PC-3 (cell line): ENCODE measurements around the gene ZNF518B. TPM values are rescaled to one million over a fixed set of nuclear protein-coding genes. Genes with fewer than 3 reads are reported as not detected.

Experiments
- ATAC-seq: fragments of 200-7000 bp; cut with Tn5 transposase; 2 replicates; pipeline ENCODE4 v1.9.1; 2020; ENCODE audit warnings: mild to moderate bottlenecking, moderate library complexity
- BruUV-seq: library from RNA; stranded (reverse); fragments of 400-500 nt; replicated peaks from 2 replicates; lab custom pipeline; 2021; lab: Mats Ljungman, UMichigan
- CTCF ChIA-PET: fragments of 300-600 bp; sonication (Branson Sonifier 250); formaldehyde crosslinking; loops from one replicate; lab custom pipeline; 2022; ENCODE audit warnings: antibody characterized with exemption; lab: Charles Lee
- POLR2A ChIA-PET: fragments of 300-600 bp; sonication (Branson Sonifier 250); formaldehyde crosslinking; loops from one replicate; lab custom pipeline; 2022; ENCODE audit warnings: antibody characterized with exemption; ENCODE audit not compliant: unreplicated experiment; lab: Charles Lee
- DNase-seq: peaks from one replicate; pipeline ENCODE4 v3.0.0-alpha.2; 2015
- H2AFZ ChIP-seq: fragments of 300-600 bp; sonication (generic); 2 replicates; pipeline ENCODE4 v1.6.0; 2016; ENCODE audit warnings: antibody characterized with exemption, low read length
- H3F3A ChIP-seq: fragments of 300-600 bp; sonication (generic); one replicate; pipeline ENCODE4 v1.6.0; 2017; ENCODE audit warnings: antibody characterized with exemption, low read length, control low read depth, mild to moderate bottlenecking; ENCODE audit not compliant: unreplicated experiment
- H3K27ac ChIP-seq: fragments of 300-600 bp; sonication (generic); 2 replicates; pipeline ENCODE4 v1.5.1; 2016; ENCODE audit warnings: mild to moderate bottlenecking, low read length
- H3K27me3 ChIP-seq: fragments of 300-600 bp; sonication (generic); 2 replicates; pipeline ENCODE4 v1.6.1; 2016; ENCODE audit warnings: low read length, mixed read lengths
- H3K36me3 ChIP-seq: fragments of 300-600 bp; sonication (generic); 2 replicates; pipeline ENCODE4 v1.6.1; 2016; ENCODE audit warnings: low read depth, mixed run types, low read length, mixed read lengths
- H3K4me1 ChIP-seq: fragments of 300-600 bp; sonication (generic); 2 replicates; pipeline ENCODE4 v1.5.1; 2016; ENCODE audit warnings: low read length; ENCODE audit not compliant: insufficient read depth
- H3K4me2 ChIP-seq: fragments of 300-600 bp; sonication (generic); 2 replicates; pipeline ENCODE4 v1.6.0; 2016; ENCODE audit warnings: low read length
- H3K4me3 ChIP-seq: fragments of 300-600 bp; sonication (generic); 2 replicates; pipeline ENCODE4 v1.5.1; 2016; ENCODE audit warnings: mild to moderate bottlenecking, low read length, mixed read lengths
- H3K79me2 ChIP-seq: fragments of 300-600 bp; sonication (generic); 2 replicates; pipeline ENCODE4 v1.6.1; 2017; ENCODE audit warnings: low read length, mixed read lengths
- H3K9ac ChIP-seq: fragments of 300-600 bp; sonication (generic); 2 replicates; pipeline ENCODE4 v1.6.0; 2016; ENCODE audit warnings: mild to moderate bottlenecking, low read length
- H3K9me2 ChIP-seq: fragments of 300-600 bp; sonication (generic); replicated peaks from 2 replicates; pipeline ENCODE4 v1.6.1; 2016; ENCODE audit warnings: mixed run types, low read length, mixed read lengths
- H3K9me3 ChIP-seq: fragments of 300-600 bp; sonication (generic); 2 replicates; pipeline ENCODE4 v1.6.1; 2016; ENCODE audit warnings: low read length, mixed read lengths
- H4K20me1 ChIP-seq: fragments of 300-600 bp; sonication (generic); 2 replicates; pipeline ENCODE4 v1.6.1; 2016; ENCODE audit warnings: low read length, mixed read lengths
- EZH2 ChIP-seq: fragments of 300-600 bp; sonication (generic); IDR thresholded peaks from one replicate; pipeline ENCODE4 v1.6.1; 2017; ENCODE audit warnings: antibody characterized with exemption, mild to moderate bottlenecking, low read length; ENCODE audit not compliant: unreplicated experiment
- EZH2phosphoT487 ChIP-seq: fragments of 300-600 bp; sonication (generic); IDR thresholded peaks from 2 replicates; pipeline ENCODE4 v1.6.1; 2018; ENCODE audit warnings: mild to moderate bottlenecking, antibody characterized with exemption, low read length, borderline replicate concordance
- intact Hi-C: fragments of 100-400 bp; cut with micrococcal nuclease; formaldehyde crosslinking; loops from 2 replicates; pipeline ENCODE4 v1.9.0; 2023
- total RNA-seq: library from RNA; depleted of rRNA; stranded (reverse); fragments of >200 nt; gene quantifications from 2 replicates; pipeline ENCODE4 v1.2.3, GENCODE V29; 2014
- TF ChIP-seq, protein P1 (sequence below): fragments of 300-600 bp; sonication (generic); conservative IDR thresholded peaks from 2 replicates; pipeline ENCODE4 v1.5.1; 2017; ENCODE audit warnings: antibody characterized with exemption, low read depth, mild to moderate bottlenecking, low read length

Gene ZNF518B
- total RNA-seq, 1 experiment from 2014 or later: 16.2 TPM

DNA sequence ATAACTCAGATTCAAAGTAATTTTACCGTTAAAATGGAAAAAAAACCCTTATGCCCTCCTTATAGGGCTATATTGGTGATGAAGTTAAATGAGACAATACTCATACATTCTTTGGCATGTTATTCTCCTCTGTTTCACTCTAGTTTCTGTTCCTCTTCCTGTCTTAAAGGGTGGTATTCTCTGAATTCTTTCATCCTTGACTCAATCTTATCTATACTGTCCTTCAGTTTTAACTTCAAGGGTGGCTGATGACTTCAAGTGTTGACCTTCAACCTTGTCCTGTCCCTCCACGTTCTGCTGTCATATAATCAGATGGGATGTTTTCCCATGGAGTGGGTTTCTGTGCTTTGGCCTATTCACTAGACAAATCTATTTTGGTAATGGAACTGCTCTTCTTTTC is 44.0 kb downstream of the ZNF518B start:
- CTCF ChIA-PET: no interaction called here
- no peaks in the 10 kb centered on the region for H3K9me2 ChIP-seq
- ATAC-seq: no peak

DNA sequence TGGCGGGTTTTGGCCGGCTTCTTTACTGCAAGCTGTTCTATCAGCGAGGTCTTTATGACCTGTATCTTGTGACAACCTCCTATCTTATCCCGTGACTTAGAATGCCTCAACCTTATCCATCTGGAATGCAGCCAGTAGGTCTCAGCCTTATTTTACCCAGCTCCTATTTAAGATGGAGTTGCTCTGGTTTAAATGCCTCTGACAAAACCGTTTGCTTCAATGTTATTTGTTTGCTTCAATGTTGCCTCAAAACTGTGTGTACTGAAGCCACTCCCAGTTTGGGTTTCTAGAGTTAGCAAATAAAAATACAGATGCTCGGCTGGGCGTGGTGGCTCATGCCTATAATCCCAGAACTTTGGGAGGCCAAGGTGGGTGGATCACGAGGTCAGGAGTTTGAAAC is 51.6 kb downstream of the ZNF518B start:
- no peaks in the 10 kb centered on the region for H3K9me2 ChIP-seq
- DNase-seq: no peak
- no peak overlapping the region for H3K9ac ChIP-seq
- BruUV-seq: no TSS peak
- H4K20me1 ChIP-seq: no peaks in the 10 kb centered on the region
- no peak for ATAC-seq
- ChIA-PET POLR2A (no interaction called here), CTCF (no interaction called here)
- H2AFZ ChIP-seq: no peak overlapping the region
- TF ChIP-seq, protein P1, sequence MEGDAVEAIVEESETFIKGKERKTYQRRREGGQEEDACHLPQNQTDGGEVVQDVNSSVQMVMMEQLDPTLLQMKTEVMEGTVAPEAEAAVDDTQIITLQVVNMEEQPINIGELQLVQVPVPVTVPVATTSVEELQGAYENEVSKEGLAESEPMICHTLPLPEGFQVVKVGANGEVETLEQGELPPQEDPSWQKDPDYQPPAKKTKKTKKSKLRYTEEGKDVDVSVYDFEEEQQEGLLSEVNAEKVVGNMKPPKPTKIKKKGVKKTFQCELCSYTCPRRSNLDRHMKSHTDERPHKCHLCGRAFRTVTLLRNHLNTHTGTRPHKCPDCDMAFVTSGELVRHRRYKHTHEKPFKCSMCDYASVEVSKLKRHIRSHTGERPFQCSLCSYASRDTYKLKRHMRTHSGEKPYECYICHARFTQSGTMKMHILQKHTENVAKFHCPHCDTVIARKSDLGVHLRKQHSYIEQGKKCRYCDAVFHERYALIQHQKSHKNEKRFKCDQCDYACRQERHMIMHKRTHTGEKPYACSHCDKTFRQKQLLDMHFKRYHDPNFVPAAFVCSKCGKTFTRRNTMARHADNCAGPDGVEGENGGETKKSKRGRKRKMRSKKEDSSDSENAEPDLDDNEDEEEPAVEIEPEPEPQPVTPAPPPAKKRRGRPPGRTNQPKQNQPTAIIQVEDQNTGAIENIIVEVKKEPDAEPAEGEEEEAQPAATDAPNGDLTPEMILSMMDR: no peak
- TF ChIP-seq EZH2phosphoT487 (no peak), EZH2 (no peak)
- H3K9me3 ChIP-seq: no peaks in the 10 kb centered on the region
- intact Hi-C loops: loop anchor here (10.0 kb wide), 2 partner anchors 251 to 641 kb away; no protein-coding TSS in a partner anchor
- H3K79me2 ChIP-seq: no peaks in the 10 kb centered on the region
- no peaks in the 10 kb centered on the region for H3K4me1 ChIP-seq
- no peaks in the 10 kb centered on the region for H3K27me3 ChIP-seq
- no peak overlapping the region for H3K4me3 ChIP-seq
- no peaks in the 10 kb centered on the region for H3F3A ChIP-seq
- H3K4me2 ChIP-seq: no peak overlapping the region
- no peak overlapping the region for H3K27ac ChIP-seq
- H3K36me3 ChIP-seq: no peaks in the 10 kb centered on the region

More for the DNA sequence above, 44.0 kb downstream of the ZNF518B start:
- Histone ChIP-seq H3K4me2 (no peak overlapping the region), H3K36me3 (no peaks in the 10 kb centered on the region), H3K9me3 (no peaks in the 10 kb centered on the region), H4K20me1 (no peaks in the 10 kb centered on the region), H3K4me1 (no peaks in the 10 kb centered on the region), H3K9ac (no peak overlapping the region), H3K4me3 (no peak overlapping the region), H3K27me3 (no peaks in the 10 kb centered on the region), H3F3A (no peaks in the 10 kb centered on the region), H2AFZ (no peak overlapping the region), H3K27ac (no peak overlapping the region), H3K79me2 (no peaks in the 10 kb centered on the region)
- POLR2A ChIA-PET: no interaction called here
- no peak for DNase-seq
- TF ChIP-seq EZH2 (no peak), EZH2phosphoT487 (no peak)
- TF ChIP-seq, protein P1: no peak
- no TSS peak for BruUV-seq
- intact Hi-C loops: no loop called here

DNA sequence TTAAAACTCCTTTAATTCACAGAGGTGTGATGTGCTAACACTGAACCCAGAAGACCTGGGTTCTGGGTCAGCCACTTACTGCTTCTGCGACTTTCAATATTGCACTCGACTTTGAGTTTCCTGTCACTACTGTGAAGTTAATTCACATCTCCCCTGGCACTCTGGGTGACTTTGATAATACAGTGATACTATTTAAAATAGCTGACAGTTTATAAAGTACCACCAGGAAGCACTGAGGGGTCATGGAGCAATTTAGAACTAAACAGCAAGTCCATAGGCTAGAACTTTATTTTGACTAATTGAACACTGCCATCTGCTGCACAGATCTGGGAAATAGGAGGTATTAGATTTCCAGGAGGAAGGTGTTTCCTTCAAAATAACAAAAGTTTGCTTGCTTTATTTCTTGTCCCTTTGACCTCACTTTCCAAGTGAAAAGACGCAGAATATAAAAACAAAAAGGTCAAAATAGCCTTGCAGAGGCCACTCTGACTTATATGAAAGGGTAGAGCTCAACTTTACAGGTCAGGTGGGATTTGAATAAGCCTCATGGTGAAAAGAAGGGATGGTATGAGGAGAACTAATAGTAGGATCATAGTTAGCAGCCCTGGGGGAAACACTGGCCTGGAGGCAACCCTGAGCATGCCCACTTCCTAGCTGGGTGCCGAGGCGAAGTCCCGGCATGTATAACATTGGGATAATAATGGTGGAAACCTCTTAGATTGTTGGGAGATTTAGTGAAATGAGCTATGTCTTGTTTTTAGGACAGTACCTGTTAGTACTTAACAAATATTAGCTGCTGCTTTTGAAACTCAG is 53.4 kb downstream of the ZNF518B start:
- Histone ChIP-seq H3F3A (no peaks in the 10 kb centered on the region), H3K36me3 (no peaks in the 10 kb centered on the region), H3K27ac (no peak overlapping the region), H3K27me3 (no peaks in the 10 kb centered on the region), H3K9me3 (no peaks in the 10 kb centered on the region), H3K4me3 (no peak overlapping the region), H3K9me2 (no peaks in the 10 kb centered on the region), H3K9ac (no peak overlapping the region), H2AFZ (no peak overlapping the region), H3K4me1 (no peaks in the 10 kb centered on the region), H3K79me2 (no peaks in the 10 kb centered on the region), H4K20me1 (no peaks in the 10 kb centered on the region), H3K4me2 (no peak overlapping the region)
- ChIA-PET CTCF (no interaction called here), POLR2A (no interaction called here)
- ATAC-seq: peak; percentile 55
- no peak for TF ChIP-seq EZH2
- TF ChIP-seq, protein P1: peak; percentile 61
- DNase-seq: peak; percentile 48
- BruUV-seq: no TSS peak
- intact Hi-C loops: loop anchor here (10.0 kb wide), 2 partner anchors 249 to 639 kb away; no protein-coding TSS in a partner anchor
